OCI-LY3 (cell line): ENCODE data around the gene RBMY1B.
"Not testable (repeated sequence)": the region's sequence is repeated elsewhere in the genome, so short reads cannot be mapped to it uniquely, and the experiment has no call there.

Source experiments
- CTCF ChIP-seq: fragments of 200-600, 300-600 bp; sonication (generic); IDR thresholded peaks from 2 replicates; pipeline ENCODE4 v1.5.1; 2014; ENCODE audit warnings: antibody characterized with exemption, low read length, low read depth
- EZH2phosphoT487 ChIP-seq: fragments of 200-600 bp; shearing (Covaris generic); IDR thresholded peaks from 2 replicates; pipeline ENCODE4 v1.6.1; 2018; ENCODE audit warnings: antibody characterized with exemption, mixed run types, low read depth

GRCh38 chrY:21462915-21463314 is 48.2 kb upstream of the RBMY1B start:
- not testable (repeated sequence) for TF ChIP-seq CTCF, EZH2phosphoT487
